Caco-2 (cell line): ENCODE results near the gene HES2. TPM values are rescaled to one million over a fixed set of nuclear protein-coding genes. Genes with fewer than 3 reads are reported as not detected.
"Not testable (repeated sequence)": the region's sequence is repeated elsewhere in the genome, so short reads cannot be mapped to it uniquely, and the experiment has no call there.

Source experiments
- BruUV-seq: library from RNA; stranded (reverse); fragments of 400-500 nt; replicated peaks from 2 replicates; lab custom pipeline; 2021; lab: Mats Ljungman, UMichigan
- CTCF ChIA-PET: fragments of 300-600 bp; sonication (Branson Sonifier 250); formaldehyde crosslinking; loops from one replicate; lab custom pipeline; 2022; ENCODE audit warnings: antibody characterized with exemption; lab: Charles Lee
- POLR2A ChIA-PET: fragments of 300-600 bp; sonication (Branson Sonifier 250); formaldehyde crosslinking; loops from one replicate; lab custom pipeline; 2022; ENCODE audit warnings: antibody characterized with exemption; lab: Charles Lee
- DNase-seq, 2 experiments: peaks; one replicate each; pipeline versions ENCODE4 v3.0.0 to v3.0.0-alpha.2; 2020 to 2022
- H3K27me3 ChIP-seq: replicated peaks from 2 replicates; pipeline ENCODE4 v1.6.0; 2011; ENCODE audit warnings: low read length; ENCODE audit not compliant: control insufficient read depth, insufficient read depth
- H3K36me3 ChIP-seq: 2 replicates; pipeline ENCODE4 v1.5.1; 2011; ENCODE audit warnings: low read length; ENCODE audit not compliant: control insufficient read depth, insufficient read depth
- H3K4me1 ChIP-seq: fragments of 250-450 bp; sonication (Bioruptor Pico); 2 replicates; pipeline ENCODE4 v1.5.1; 2020; ENCODE audit warnings: mild to moderate bottlenecking
- H3K4me3 ChIP-seq: 2 replicates; pipeline ENCODE4 v1.5.1; 2011; ENCODE audit warnings: low read depth, mild to moderate bottlenecking, control low read depth, low read length
- H3K9me3 ChIP-seq: fragments of 250-450 bp; sonication (Bioruptor Pico); 2 replicates; pipeline ENCODE4 v1.5.1; 2020; ENCODE audit warnings: mild to moderate bottlenecking, moderate library complexity
- H3K27ac Mint-ChIP-seq: one replicate; pipeline ENCODE4 v1.8.0; 2022; ENCODE audit warnings: mixed read lengths; ENCODE audit not compliant: unreplicated experiment
- H3K27me3 Mint-ChIP-seq: one replicate; pipeline ENCODE4 v1.8.0; 2022; ENCODE audit warnings: mixed read lengths; ENCODE audit not compliant: insufficient read depth, unreplicated experiment
- H3K36me3 Mint-ChIP-seq: one replicate; pipeline ENCODE4 v1.8.0; 2022; ENCODE audit warnings: mild to moderate bottlenecking, mixed read lengths; ENCODE audit not compliant: insufficient read depth, unreplicated experiment
- H3K4me1 Mint-ChIP-seq: one replicate; pipeline ENCODE4 v1.8.0; 2022; ENCODE audit warnings: low read depth, mixed read lengths; ENCODE audit not compliant: unreplicated experiment
- H3K4me3 Mint-ChIP-seq: one replicate; pipeline ENCODE4 v1.8.0; 2022; ENCODE audit warnings: mild to moderate bottlenecking, moderate library complexity, mixed read lengths; ENCODE audit not compliant: unreplicated experiment
- H3K9me3 Mint-ChIP-seq: one replicate; pipeline ENCODE4 v1.8.0; 2022; ENCODE audit warnings: mixed read lengths; ENCODE audit not compliant: unreplicated experiment
- intact Hi-C: fragments of 100-400 bp; cut with micrococcal nuclease; formaldehyde crosslinking; loops from one replicate; pipeline ENCODE4 v1.10.0; 2022; ENCODE audit not compliant: unreplicated experiment
- total RNA-seq: library from RNA; stranded (reverse); gene quantifications from 2 replicates; pipeline ENCODE4 v1.2.3, GENCODE V29; 2022
- TF ChIP-seq, protein P1 (sequence below), 2 experiments: fragments of 200-600 bp in 1 of 2; IDR thresholded peaks; 1 replicate in 1 of 2; 2 replicates in 1 of 2; pipeline versions ENCODE4 v1.5.1 to v1.8.0; 2011 to 2022; ENCODE audit warnings: antibody characterized with exemption in 1 of 2, control low read depth in 1 of 2, inconsistent platforms in 1 of 2, low read depth in 1 of 2, low read length in 1 of 2, mild to moderate bottlenecking in 1 of 2, moderate library complexity in 1 of 2; ENCODE audit not compliant: insufficient read depth in 1 of 2, severe bottlenecking in 1 of 2, unreplicated experiment in 1 of 2

Gene HES2
- total RNA-seq, 1 experiment from 2014 or later, result 0.91 TPM

GRCh38 chr1:6459850-6460265 lies 40.1 kb upstream of the HES2 start:
- intact Hi-C loops, result no loop called here
- Mint-ChIP-seq H3K9me3 (no peaks in the 10 kb centered on the region), H3K4me3 (no peak overlapping the region), H3K4me1 (no peaks in the 10 kb centered on the region), H3K27me3 (no peaks in the 10 kb centered on the region), H3K27ac (no peak overlapping the region), H3K36me3 (peaks cover 12% of the 10 kb centered on the region)
- ChIA-PET POLR2A (no interaction called here), CTCF (no interaction called here)
- no peaks in the 10 kb centered on the region for H3K4me1 ChIP-seq
- H3K9me3 ChIP-seq, result no peaks in the 10 kb centered on the region
- DNase-seq, result no peak
- no peaks in the 10 kb centered on the region for H3K27me3 ChIP-seq
- no peak overlapping the region for H3K4me3 ChIP-seq
- H3K36me3 ChIP-seq, result peaks cover 1% of the 10 kb centered on the region; the same call in 1 of the 2 replicates
- TF ChIP-seq, protein P1, sequence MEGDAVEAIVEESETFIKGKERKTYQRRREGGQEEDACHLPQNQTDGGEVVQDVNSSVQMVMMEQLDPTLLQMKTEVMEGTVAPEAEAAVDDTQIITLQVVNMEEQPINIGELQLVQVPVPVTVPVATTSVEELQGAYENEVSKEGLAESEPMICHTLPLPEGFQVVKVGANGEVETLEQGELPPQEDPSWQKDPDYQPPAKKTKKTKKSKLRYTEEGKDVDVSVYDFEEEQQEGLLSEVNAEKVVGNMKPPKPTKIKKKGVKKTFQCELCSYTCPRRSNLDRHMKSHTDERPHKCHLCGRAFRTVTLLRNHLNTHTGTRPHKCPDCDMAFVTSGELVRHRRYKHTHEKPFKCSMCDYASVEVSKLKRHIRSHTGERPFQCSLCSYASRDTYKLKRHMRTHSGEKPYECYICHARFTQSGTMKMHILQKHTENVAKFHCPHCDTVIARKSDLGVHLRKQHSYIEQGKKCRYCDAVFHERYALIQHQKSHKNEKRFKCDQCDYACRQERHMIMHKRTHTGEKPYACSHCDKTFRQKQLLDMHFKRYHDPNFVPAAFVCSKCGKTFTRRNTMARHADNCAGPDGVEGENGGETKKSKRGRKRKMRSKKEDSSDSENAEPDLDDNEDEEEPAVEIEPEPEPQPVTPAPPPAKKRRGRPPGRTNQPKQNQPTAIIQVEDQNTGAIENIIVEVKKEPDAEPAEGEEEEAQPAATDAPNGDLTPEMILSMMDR (IDR thresholded peaks at IDR 0.05; ENCODE audit: insufficient read depth in 1 of 2, low read depth in 1 of 2, low read length in 1 of 2, severe bottlenecking in 1 of 2, unreplicated experiment in 1 of 2), result no peak
- no TSS peak for BruUV-seq

DNA sequence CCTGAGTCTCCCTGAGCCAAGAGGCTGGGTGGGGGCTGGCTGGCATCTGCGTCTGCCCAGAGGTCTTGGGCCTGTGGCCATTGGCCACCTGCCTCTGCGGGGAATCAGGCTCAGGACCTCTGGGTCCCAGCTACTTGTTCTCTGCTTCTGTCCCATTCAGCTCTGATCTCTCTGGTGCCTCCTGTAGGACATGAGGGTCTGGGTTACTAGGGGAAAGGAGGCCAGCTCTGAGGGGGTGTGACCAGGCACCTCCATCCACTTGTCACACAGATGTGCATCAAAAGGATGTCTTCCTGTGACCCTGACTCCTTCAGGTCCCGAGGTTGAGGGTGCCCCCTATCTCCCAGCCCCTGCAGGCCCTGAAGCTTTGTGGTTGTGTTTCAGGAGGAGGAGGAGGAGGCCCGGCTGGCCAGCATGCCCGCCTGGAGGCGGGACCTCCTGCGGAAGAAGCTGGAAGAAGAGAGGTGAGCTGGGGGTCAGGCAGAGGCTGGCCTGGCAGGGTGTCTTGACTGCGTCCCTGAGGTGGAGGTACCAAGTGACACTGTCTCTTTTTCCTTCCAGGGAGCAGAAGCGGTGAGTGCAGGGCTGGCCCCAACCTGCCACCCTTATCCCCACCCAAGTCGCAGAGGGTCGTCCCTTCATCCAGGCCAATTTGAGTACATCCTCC lies 37.2 kb upstream of the HES2 start:
- ChIA-PET CTCF (interaction anchor here (0.6 kb wide), 2 partner anchors 56 to 100 kb away, joined by 3 to 5 read pairs; no protein-coding TSS in a partner anchor), POLR2A (no interaction called here)
- H3K9me3 Mint-ChIP-seq, result no peaks in the 10 kb centered on the region
- intact Hi-C loops, result no loop called here
- no TSS peak for BruUV-seq
- no peak overlapping the region for H3K27ac Mint-ChIP-seq
- no peaks in the 10 kb centered on the region for H3K4me1 Mint-ChIP-seq
- H3K27me3 ChIP-seq, result no peaks in the 10 kb centered on the region
- no peak for DNase-seq
- no peaks in the 10 kb centered on the region for H3K27me3 Mint-ChIP-seq
- no peak overlapping the region for H3K4me3 Mint-ChIP-seq
- H3K4me1 ChIP-seq, result no peaks in the 10 kb centered on the region
- no peaks in the 10 kb centered on the region for H3K9me3 ChIP-seq
- no peak overlapping the region for H3K4me3 ChIP-seq
- TF ChIP-seq, protein P1 (IDR thresholded peaks at IDR 0.05; ENCODE audit: insufficient read depth in 1 of 2, low read depth in 1 of 2, low read length in 1 of 2, severe bottlenecking in 1 of 2, unreplicated experiment in 1 of 2), result no peak
- H3K36me3 ChIP-seq, result no peaks in the 10 kb centered on the region
- peaks cover 5% of the 10 kb centered on the region for H3K36me3 Mint-ChIP-seq

- H3K9me3 ChIP-seq, H3K27ac Mint-ChIP-seq, POLR2A ChIA-PET, intact Hi-C loops, H3K4me3 ChIP-seq, H3K4me1 Mint-ChIP-seq, H3K27me3 Mint-ChIP-seq, H3K36me3 Mint-ChIP-seq, BruUV-seq, H3K4me3 Mint-ChIP-seq, H3K27me3 ChIP-seq, DNase-seq, H3K9me3 Mint-ChIP-seq, H3K36me3 ChIP-seq, H3K4me1 ChIP-seq: not testable (repeated sequence)
- CTCF ChIA-PET, result interaction anchor here (0.6 kb wide), 1 partner anchor 55 kb away, joined by 3 read pairs; no protein-coding TSS in a partner anchor
Observed at GRCh38 chr1:6455752-6456520, 36.2 kb upstream of the HES2 start.
